ENCODE results near the gene PALM. TPM values are rescaled to one million over a fixed set of nuclear protein-coding genes. Genes with fewer than 3 reads are reported as not detected.

Gene PALM
- total and polyA plus RNA-seq, 9 donors: 2.9 to 169 (median 118) TPM

DNA sequence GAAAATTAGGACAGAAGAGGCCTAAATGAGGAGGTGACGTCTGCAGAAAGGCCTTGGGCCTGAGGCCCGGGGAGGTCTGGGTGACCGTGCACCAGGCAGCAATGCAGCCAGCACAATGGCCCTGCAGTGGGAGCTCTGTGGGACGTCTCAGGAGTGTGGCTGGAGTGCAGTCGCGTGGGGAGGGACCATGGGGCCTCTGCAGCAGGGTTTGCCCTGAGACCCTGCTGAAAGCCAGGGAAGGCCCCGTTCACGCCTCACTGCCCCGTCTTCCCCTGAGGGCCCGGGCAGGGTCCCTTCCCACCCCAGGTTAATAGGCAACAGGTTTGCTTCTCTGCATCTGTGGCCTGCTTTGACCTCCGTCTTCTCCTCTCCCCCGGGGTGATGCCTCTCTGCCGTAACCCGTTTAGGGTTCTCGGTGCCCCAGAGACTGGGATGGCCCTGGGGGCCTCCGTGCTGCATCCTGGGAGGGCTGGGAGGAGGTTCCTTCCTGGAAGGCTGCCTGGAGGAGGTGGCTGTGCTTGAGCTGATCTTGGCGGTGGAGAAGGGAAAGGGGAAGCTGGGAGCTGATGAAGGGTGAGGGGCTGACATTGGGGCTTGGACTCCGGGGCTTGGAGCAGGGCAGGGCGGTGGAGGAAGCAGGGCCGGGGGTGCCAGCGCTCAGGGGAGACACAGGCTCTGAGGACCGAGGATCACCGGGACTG, 9.7 kb downstream of the PALM start:
- WGBS, 3 donors: 32 to 36% (median 33%) methylated on average over 23 of the region's 23 CpGs
- peaks cover 18% of the 10 kb centered on the region for H3K4me1 ChIP-seq (ENCODE audit: insufficient read depth)
- H3K27me3 ChIP-seq: no peaks in the 10 kb centered on the region
- no peak overlapping the region for H3K4me3 ChIP-seq
- H3K36me3 ChIP-seq: no peaks in the 10 kb centered on the region
- H3K9me3 ChIP-seq: no peaks in the 10 kb centered on the region
- intact Hi-C loops (cut with DNase I): no loop called here
- TF ChIP-seq, protein P1, sequence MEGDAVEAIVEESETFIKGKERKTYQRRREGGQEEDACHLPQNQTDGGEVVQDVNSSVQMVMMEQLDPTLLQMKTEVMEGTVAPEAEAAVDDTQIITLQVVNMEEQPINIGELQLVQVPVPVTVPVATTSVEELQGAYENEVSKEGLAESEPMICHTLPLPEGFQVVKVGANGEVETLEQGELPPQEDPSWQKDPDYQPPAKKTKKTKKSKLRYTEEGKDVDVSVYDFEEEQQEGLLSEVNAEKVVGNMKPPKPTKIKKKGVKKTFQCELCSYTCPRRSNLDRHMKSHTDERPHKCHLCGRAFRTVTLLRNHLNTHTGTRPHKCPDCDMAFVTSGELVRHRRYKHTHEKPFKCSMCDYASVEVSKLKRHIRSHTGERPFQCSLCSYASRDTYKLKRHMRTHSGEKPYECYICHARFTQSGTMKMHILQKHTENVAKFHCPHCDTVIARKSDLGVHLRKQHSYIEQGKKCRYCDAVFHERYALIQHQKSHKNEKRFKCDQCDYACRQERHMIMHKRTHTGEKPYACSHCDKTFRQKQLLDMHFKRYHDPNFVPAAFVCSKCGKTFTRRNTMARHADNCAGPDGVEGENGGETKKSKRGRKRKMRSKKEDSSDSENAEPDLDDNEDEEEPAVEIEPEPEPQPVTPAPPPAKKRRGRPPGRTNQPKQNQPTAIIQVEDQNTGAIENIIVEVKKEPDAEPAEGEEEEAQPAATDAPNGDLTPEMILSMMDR (IDR thresholded peaks at IDR 0.05): no peak
- TF ChIP-seq POLR2A (IDR thresholded peaks at IDR 0.05) (no peak), EP300 (IDR thresholded peaks at IDR 0.05) (no peak)
- peak in 4 of 5 donors; percentile 51 to 63 (median 58) for DNase-seq
- H3K27ac ChIP-seq: peak overlapping the region; percentile 92 to 96

DNA sequence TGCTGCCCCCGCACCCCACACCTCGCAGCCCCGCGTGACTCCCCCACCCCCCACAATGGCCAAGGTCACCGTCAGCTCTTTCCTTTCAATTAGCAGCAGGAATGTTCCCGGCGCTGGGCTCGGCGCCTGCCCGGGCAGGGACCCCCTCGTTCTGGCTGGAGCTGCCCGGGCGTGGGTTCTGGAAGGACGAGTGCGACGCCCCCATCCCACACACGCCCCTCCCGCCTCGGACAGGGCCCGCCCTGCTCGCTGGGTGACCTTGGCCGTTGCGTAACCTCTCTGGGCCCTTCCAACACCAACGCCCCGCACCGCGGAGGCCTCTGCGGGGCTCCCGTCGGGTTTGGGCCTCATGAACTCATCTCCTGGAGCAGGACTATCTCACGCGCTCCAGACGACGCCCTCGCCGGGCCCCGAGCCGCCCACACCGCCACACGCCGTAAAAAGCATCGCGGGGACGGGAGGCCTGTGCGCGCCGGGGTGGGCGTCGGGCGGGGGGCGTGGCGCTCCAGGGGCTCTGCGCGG, 10.3 kb downstream of the PALM start:
- TF ChIP-seq, protein P1 (IDR thresholded peaks at IDR 0.05): no peak
- peak; percentile 33 for TF ChIP-seq POLR2A (IDR thresholded peaks at IDR 0.05)
- no peak for TF ChIP-seq EP300 (IDR thresholded peaks at IDR 0.05)
- intact Hi-C loops (cut with DNase I): no loop called here
- H3K27ac ChIP-seq: peak overlapping the region; percentile 92 to 96
- peak overlapping the region; percentile 2 for H3K4me3 ChIP-seq
- no peaks in the 10 kb centered on the region for H3K36me3 ChIP-seq
- H3K9me3 ChIP-seq: no peaks in the 10 kb centered on the region
- peaks cover 18% of the 10 kb centered on the region for H3K4me1 ChIP-seq (ENCODE audit: insufficient read depth)
- peak; percentile 90 to 95 (median 92) for DNase-seq
- no peaks in the 10 kb centered on the region for H3K27me3 ChIP-seq
- 6 to 15% (median 11%) methylated on average over 38 to 54 of the region's 54 CpGs for WGBS, 3 donors

DNA sequence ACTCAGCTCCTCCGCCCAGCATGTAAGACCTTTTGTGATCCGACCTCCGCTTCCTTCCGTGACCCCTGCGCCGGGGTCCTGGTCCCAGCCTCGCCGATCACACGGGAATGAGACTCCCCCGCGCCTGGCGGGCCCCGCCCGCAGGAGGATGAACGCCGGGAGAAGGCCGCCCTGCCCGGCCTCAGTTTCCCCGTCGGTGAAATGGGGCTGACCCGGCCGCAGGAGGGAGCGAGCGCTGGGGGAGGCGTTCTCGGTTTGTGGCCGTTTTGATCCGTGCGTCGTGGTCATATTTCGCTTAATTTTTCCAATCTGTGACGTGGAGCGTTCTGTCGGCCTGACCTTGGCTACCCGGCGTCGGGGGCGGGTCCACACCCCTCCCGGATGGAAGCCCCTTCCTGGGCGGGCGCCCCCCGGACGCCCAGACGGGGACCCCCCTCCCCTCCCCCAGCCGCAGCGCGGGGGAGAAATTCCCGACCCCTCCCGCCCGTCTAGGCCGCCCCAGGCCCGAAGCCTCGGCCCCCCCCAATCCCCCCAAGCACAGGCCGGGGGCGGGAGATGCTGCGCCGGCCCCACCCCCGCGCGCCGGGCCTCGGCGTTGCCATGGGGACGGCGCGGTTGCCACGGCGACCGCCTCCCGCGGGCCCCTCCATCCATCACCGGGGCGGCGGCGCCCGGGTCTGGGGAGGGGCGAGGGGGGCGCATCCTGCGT, 11.1 kb downstream of the PALM start:
- whole genome bisulfite sequencing, 3 donors: 3 to 4% (median 3%) methylated on average over 50 to 79 of the region's 79 CpGs
- Histone ChIP-seq H3K27ac (peak overlapping the region; percentile 92 to 96), H3K4me3 (peak overlapping the region; percentile 2), H3K36me3 (no peaks in the 10 kb centered on the region), H3K4me1 (ENCODE audit: insufficient read depth) (peaks cover 18% of the 10 kb centered on the region), H3K9me3 (no peaks in the 10 kb centered on the region), H3K27me3 (no peaks in the 10 kb centered on the region)
- DNase-seq: peak; percentile 71 to 87 (median 79)
- intact Hi-C loops (cut with DNase I): loop anchor here in 1 of 4 donors (5.0 kb wide), 1 partner anchor 42 kb away; the partner anchor contains the start of gene FSTL3
- TF ChIP-seq EP300 (IDR thresholded peaks at IDR 0.05): no peak
- peak; percentile 3 for TF ChIP-seq POLR2A (IDR thresholded peaks at IDR 0.05)

DNA sequence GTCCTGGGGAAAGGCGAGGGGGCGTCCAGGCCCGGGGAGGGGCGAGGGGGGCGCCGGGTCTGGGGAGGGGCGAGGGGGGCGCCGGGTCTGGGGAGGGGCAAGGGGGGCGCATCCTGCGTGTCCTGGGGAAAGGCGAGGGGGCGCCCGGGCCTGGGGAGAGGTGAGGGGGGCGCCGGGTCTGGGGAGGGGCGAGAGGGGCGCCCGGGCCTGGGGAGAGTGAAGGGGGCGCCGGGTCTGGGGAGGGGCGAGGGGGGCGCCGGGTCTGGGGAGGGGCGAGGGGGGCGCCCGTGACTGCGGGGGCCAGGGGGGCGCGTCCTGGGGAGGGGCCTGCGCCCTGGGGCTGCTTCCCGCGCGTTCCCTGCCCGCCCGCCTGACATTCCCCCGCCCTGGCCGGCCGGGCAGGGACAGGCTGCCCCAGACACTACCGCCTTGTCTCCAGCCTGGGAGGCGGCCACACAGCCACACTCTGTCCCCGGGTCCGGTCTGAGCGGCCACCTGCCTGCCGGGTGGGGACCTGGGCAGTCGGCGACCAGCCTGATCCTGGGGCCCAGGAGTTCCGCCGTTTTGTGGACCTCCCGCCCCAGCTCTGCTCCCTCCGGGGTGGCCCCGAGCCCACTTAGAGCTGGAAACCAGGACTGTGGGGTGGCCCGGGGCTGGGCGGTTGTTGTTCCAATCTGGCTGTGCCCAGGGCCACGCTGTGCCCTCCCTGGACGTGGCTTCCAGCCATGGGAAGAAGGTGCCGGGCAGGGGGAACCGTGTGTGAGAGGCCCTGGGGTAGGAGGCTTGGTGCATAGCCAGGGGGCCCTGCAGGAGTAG, 11.8 kb downstream of the PALM start:
- TF ChIP-seq EP300 (IDR thresholded peaks at IDR 0.05) (no peak), POLR2A (IDR thresholded peaks at IDR 0.05) (no peak)
- TF ChIP-seq, protein P1 (IDR thresholded peaks at IDR 0.05): no peak
- intact Hi-C loops (cut with DNase I): loop anchor here in 1 of 4 donors (5.0 kb wide), 1 partner anchor 43 kb away; the partner anchor contains the start of gene FSTL3
- Histone ChIP-seq H3K27me3 (no peaks in the 10 kb centered on the region), H3K4me3 (no peak overlapping the region), H3K4me1 (ENCODE audit: insufficient read depth) (peaks cover 18% of the 10 kb centered on the region), H3K36me3 (no peaks in the 10 kb centered on the region), H3K27ac (peak overlapping the region; percentile 92 to 96), H3K9me3 (no peaks in the 10 kb centered on the region)
- WGBS, 3 donors: 23 to 51% (median 26%) methylated on average over 18 to 54 of the region's 58 CpGs
- DNase-seq: peak; percentile 52 to 73 (median 63)
